GM12878 (cell line): ENCODE data around the gene USP28. TPM values are rescaled to one million over a fixed set of nuclear protein-coding genes. Genes with fewer than 3 reads are reported as not detected.

Source experiments
- ATAC-seq: fragments of 200-7000 bp; cut with Tn5 transposase; 3 replicates; pipeline ENCODE4 v1.9.1; 2020; ENCODE audit warnings: mild to moderate bottlenecking, moderate library complexity
- Bru-seq: library from RNA; stranded (reverse); fragments of 400-500 nt; gene quantifications from one replicate; lab custom pipeline; 2021; lab: Mats Ljungman, UMichigan
- BruChase-seq, 2 experiments: library from RNA; stranded (reverse); fragments of 400-500 nt; gene quantifications; one replicate each; lab custom pipeline; 2021; lab: Mats Ljungman, UMichigan
- BruUV-seq: library from RNA; stranded (reverse); fragments of 400-500 nt; replicated peaks from 2 replicates; lab custom pipeline; 2021; lab: Mats Ljungman, UMichigan
- CTCF ChIA-PET: fragments of 300-600 bp; sonication (Branson Sonifier 250); formaldehyde crosslinking; extraction: SDS; loops from one replicate; lab custom pipeline; 2021; ENCODE audit warnings: inconsistent platforms; lab: Yijun Ruan, JAX
- POLR2A ChIA-PET: fragments of 350-600 bp; formaldehyde crosslinking; extraction: SDS; loops from one replicate; lab custom pipeline; 2021; ENCODE audit warnings: inconsistent platforms; lab: Charles Lee
- RAD21 ChIA-PET: fragments of 300-600 bp; sonication (Branson Sonifier 250); formaldehyde crosslinking; loops from one replicate; lab custom pipeline; 2023; ENCODE audit warnings: antibody characterized with exemption; ENCODE audit not compliant: unreplicated experiment; lab: Charles Lee
- SMC1A ChIA-PET: fragments of 300-600 bp; sonication (Branson Sonifier 250); formaldehyde crosslinking; loops from one replicate; lab custom pipeline; 2023; ENCODE audit not compliant: unreplicated experiment, uncharacterized antibody; lab: Charles Lee
- DNase-seq: peaks from one replicate; pipeline ENCODE4 v3.0.0-alpha.2; 2011; ENCODE audit warnings: low read depth, low spot score
- FAIRE-seq: peaks from 3 replicates; lab custom pipeline; 2011; peaks lifted over from hg19 to GRCh38; lab: Jason Lieb, UNC
- H2AFZ ChIP-seq: 2 replicates; pipeline ENCODE4 v1.6.0; 2011; ENCODE audit warnings: low read depth, low read length, control low read depth; ENCODE audit not compliant: control insufficient read depth
- H3K27ac ChIP-seq: 2 replicates; pipeline ENCODE4 v1.5.1; 2011; ENCODE audit warnings: control low read depth; ENCODE audit not compliant: control insufficient read depth, insufficient read depth
- H3K27me3 ChIP-seq, 2 experiments: replicated peaks in 1 of 2; 2 replicates each; pipeline versions ENCODE4 v1.6.0 to v1.6.1; 2011; ENCODE audit warnings: low read length in 1 of 2; ENCODE audit not compliant: control insufficient read depth in 2 of 2, insufficient read depth in 2 of 2
- H3K36me3 ChIP-seq, 2 experiments: 2 replicates each; pipeline ENCODE4 v1.5.1; 2011; ENCODE audit warnings: low read length in 1 of 2; ENCODE audit not compliant: control insufficient read depth in 2 of 2, insufficient read depth in 2 of 2
- H3K4me1 ChIP-seq: 2 replicates; pipeline ENCODE4 v1.6.1; 2011; ENCODE audit warnings: mild to moderate bottlenecking, low read length, moderate library complexity, mixed read lengths; ENCODE audit not compliant: control insufficient read depth, insufficient read depth
- H3K4me2 ChIP-seq: 2 replicates; pipeline ENCODE4 v1.6.0; 2011; ENCODE audit warnings: control low read depth; ENCODE audit not compliant: control insufficient read depth, insufficient read depth
- H3K4me3 ChIP-seq: fragments of 200-600 bp; sonication (generic); 2 replicates; pipeline ENCODE4 v1.5.1; 2016
- H3K79me2 ChIP-seq: 2 replicates; pipeline ENCODE4 v1.6.0; 2011; ENCODE audit warnings: low read length; ENCODE audit not compliant: control insufficient read depth, insufficient read depth
- H3K9ac ChIP-seq: 2 replicates; pipeline ENCODE4 v1.8.0; 2011; ENCODE audit warnings: low read length, control low read depth, mixed read lengths; ENCODE audit not compliant: control insufficient read depth, insufficient read depth
- H3K9me3 ChIP-seq: replicated peaks from 3 replicates; pipeline ENCODE4 v1.5.1; 2011; ENCODE audit warnings: mild to moderate bottlenecking, low read length; ENCODE audit not compliant: control insufficient read depth, insufficient read depth
- H4K20me1 ChIP-seq: 2 replicates; pipeline ENCODE4 v1.6.0; 2011; ENCODE audit not compliant: control insufficient read depth, insufficient read depth
- BACH1 ChIP-seq: fragments of 450-650 bp; IDR thresholded peaks from 2 replicates; pipeline ENCODE4 v1.6.1; 2017; ENCODE audit warnings: mild to moderate bottlenecking, borderline replicate concordance
- BCL11A ChIP-seq: IDR thresholded peaks from 2 replicates; pipeline ENCODE4 v1.6.1; 2011; ENCODE audit warnings: low read depth, low read length
- BRCA1 ChIP-seq: IDR thresholded peaks from 2 replicates; pipeline ENCODE4 v1.6.1; 2011; ENCODE audit warnings: low read depth, low read length, improper control_type of control experiment
- GATAD2B ChIP-seq: fragments of 450-650 bp; conservative IDR thresholded peaks from 2 replicates; pipeline ENCODE4 v1.6.1; 2017; ENCODE audit warnings: low read depth, mild to moderate bottlenecking, moderate library complexity
- HCFC1 ChIP-seq: fragments of 150-350 bp; IDR thresholded peaks from 2 replicates; pipeline ENCODE4 v1.6.1; 2014; ENCODE audit warnings: low read length
- HDGF ChIP-seq: fragments of 450-650 bp; IDR thresholded peaks from 2 replicates; pipeline ENCODE4 v1.6.1; 2016; ENCODE audit warnings: antibody characterized with exemption
- MTA2 ChIP-seq: fragments of 450-650 bp; IDR thresholded peaks from 2 replicates; pipeline ENCODE4 v1.6.1; 2016; ENCODE audit warnings: low read depth, mild to moderate bottlenecking, moderate library complexity
- NFYA ChIP-seq: IDR thresholded peaks from 2 replicates; pipeline ENCODE4 v1.6.1; 2011; ENCODE audit warnings: low read depth, mild to moderate bottlenecking, low read length, improper control_type of control experiment, borderline replicate concordance
- NKRF ChIP-seq: fragments of 450-650 bp; conservative IDR thresholded peaks from 2 replicates; pipeline ENCODE4 v1.6.1; 2017; ENCODE audit warnings: mild to moderate bottlenecking, moderate library complexity
- PAX8 ChIP-seq: fragments of 450-650 bp; IDR thresholded peaks from 2 replicates; pipeline ENCODE4 v1.6.1; 2017; ENCODE audit warnings: mild to moderate bottlenecking, moderate library complexity
- PBX3 ChIP-seq: IDR thresholded peaks from 2 replicates; pipeline ENCODE4 v1.6.1; 2011; ENCODE audit warnings: mild to moderate bottlenecking, low read depth, low read length, moderate library complexity; ENCODE audit not compliant: insufficient replicate concordance
- RFX5 ChIP-seq: IDR thresholded peaks from 2 replicates; pipeline ENCODE4 v1.6.1; 2011; ENCODE audit warnings: low read depth, low read length, improper control_type of control experiment
- SIN3A ChIP-seq: IDR thresholded peaks from 2 replicates; pipeline ENCODE4 v1.6.1; 2012; ENCODE audit warnings: low read depth, low read length, improper control_type of control experiment
- SMAD5 ChIP-seq: IDR thresholded peaks from 2 replicates; pipeline ENCODE4 v1.6.1; 2016; ENCODE audit warnings: antibody characterized with exemption, low read depth
- SMC3 ChIP-seq: IDR thresholded peaks from 2 replicates; pipeline ENCODE4 v1.6.1; 2011; ENCODE audit warnings: low read length, improper control_type of control experiment, borderline replicate concordance
- SRF ChIP-seq, 2 experiments: IDR thresholded peaks; 2 replicates each; pipeline ENCODE4 v1.6.1; 2011; ENCODE audit warnings: low read depth in 2 of 2, low read length in 2 of 2, mild to moderate bottlenecking in 1 of 2, moderate library complexity in 1 of 2
- WGBS: methylation state at CpG from one replicate; pipeline ENCODE4 v1.1.6; 2016; ENCODE audit warnings: low lambda C conversion rate; ENCODE audit not compliant: insufficient replicate concordance, insufficient coverage; ENCODE audit errors: missing lambda C conversion rate; 5-methylcytosine and 5-hydroxymethylcytosine counted together
- in situ Hi-C: fragments of 300-500 bp; cut with MboI; formaldehyde crosslinking; loops from 9 replicates; pipeline ENCODE4 v1.14.3; 2018; ENCODE audit warnings: mixed read lengths
- intact Hi-C: fragments of 100-400 bp; cut with micrococcal nuclease; formaldehyde crosslinking; loops from one replicate; pipeline ENCODE4 v1.14.2; 2022; ENCODE audit not compliant: unreplicated experiment
- long read RNA-seq, 2 experiments: library from polyadenylated mRNA; unstranded; transcript quantifications; one replicate each; pipeline ENCODE4 v2.0.0, GENCODE V29; 2019 to 2020
- polyA minus RNA-seq, 3 experiments: library from RNA; depleted of rRNA, polyadenylated mRNA; stranded (reverse); fragments of >200 nt; gene quantifications; 2 replicates each; pipeline ENCODE4 v1.2.3, GENCODE V29; 2011
- polyA plus RNA-seq, 11 experiments: library from polyadenylated mRNA; depleted of rRNA in 4 of 11; unstranded in 6 of 11; stranded (reverse) in 5 of 11; fragments of >200 nt; fragmentation: Nextera tagmentation in 4 of 11; fragmentation: Illumina TruSeq in 1 of 11; extraction: Ambion mirVana in 4 of 11; extraction: Trizol in 1 of 11; gene quantifications; 1 replicate in 1 of 11; 2 replicates in 10 of 11; pipeline versions ENCODE4 v1.2.1 to v1.2.3, GENCODE V29; 2011 to 2016; ENCODE audit warnings: inconsistent platforms in 2 of 11, missing spikeins in 2 of 11, low read depth in 1 of 11
- total RNA-seq, 4 experiments: library from RNA; depleted of rRNA in 3 of 4; stranded (reverse); fragments of >200 nt in 3 of 4; fragmentation: Illumina TruSeq in 1 of 4; extraction: Trizol in 1 of 4; gene quantifications; 2 replicates each; pipeline versions ENCODE4 v1.2.1 to v1.2.3, GENCODE V29; 2013 to 2021

The USP28 gene
- 84.4 and 98.0 TPM in 2 replicates for total RNA-seq (2013; cell fraction: nucleolus; rRNA removed)
- total RNA-seq (2014; rRNA removed) (18.5 and 27.3 TPM in 2 replicates), total RNA-seq (2014; rRNA removed; fragmentation: Illumina TruSeq; extraction: Trizol) (24.9 and 27.0 TPM in 2 replicates), total RNA-seq (2021) (20.5 and 20.9 TPM in 2 replicates), polyA plus RNA-seq (2011; rRNA removed) (57.2 and 60.4 TPM in 2 replicates), polyA plus RNA-seq (2014; fragmentation: Illumina TruSeq; extraction: Trizol) (36.3 and 40.7 TPM in 2 replicates), polyA plus RNA-seq (2014; fragmentation: Nextera tagmentation; extraction: Ambion mirVana) (1 to 10 TPM; 2.8 to 4.0 TPM), polyA plus RNA-seq (2014; rRNA removed) (22.5 and 22.6 TPM in 2 replicates), polyA plus RNA-seq (2016; fragmentation: Nextera tagmentation; extraction: Ambion mirVana) (10 to 100 TPM; 25.5 to 26.7 TPM), polyA minus RNA-seq (2011; rRNA and poly(A)+ RNA removed) (51.4 and 65.1 TPM in 2 replicates), Bru-seq, nascent RNA (percentile 78 among the genes with signal in this experiment), BruChase-seq, experiment 1, labeled RNA remaining after a 6-hour chase (percentile 73 among the genes with signal in this experiment), BruChase-seq, experiment 2, labeled RNA remaining after a 2-hour chase (percentile 74 among the genes with signal in this experiment)
- polyA plus RNA-seq (2011; ENCODE audit: low read depth): 18.7 TPM
- polyA plus RNA-seq (2011; cell fraction: cytosol; rRNA removed): 32.9 and 39.9 TPM in 2 replicates
- 64.3 and 64.7 TPM in 2 replicates for polyA plus RNA-seq (2011; cell fraction: nucleus; rRNA removed)
- 17.7 and 24.8 TPM in 2 replicates for polyA plus RNA-seq (2012)
- polyA minus RNA-seq (2011; cell fraction: cytosol; rRNA and poly(A)+ RNA removed): 18.3 and 23.8 TPM in 2 replicates
- polyA minus RNA-seq (2011; cell fraction: nucleus; rRNA and poly(A)+ RNA removed): 19.7 and 26.1 TPM in 2 replicates
- long read RNA-seq, experiment 1, partial matches to known transcripts: 2 of 3 reads
- long read RNA-seq, experiment 1, other reads (novel, unspliced or antisense): 1 of 3 reads
- long read RNA-seq, experiment 2, partial matches to known transcripts: 20 of 34 reads
- long read RNA-seq, experiment 2, other reads (novel, unspliced or antisense): 10 of 34 reads

GRCh38 chr11:113875234-113876073, at the start of gene USP28:
Gene USP28, minus strand, starts transcription at chr11:113875572. Its CDS starts 71 bp downstream, at chr11:113875501.
- BruUV-seq: no TSS peak
- Histone ChIP-seq H3K27ac (peak within 1 kb of the TSS; percentile 84), H3K9me3 (no peaks in the 10 kb centered on the region; the same call in 1 of the 3 replicates), H3K4me2 (peak within 1 kb of the TSS; percentile 83), H4K20me1 (no peaks in the 10 kb centered on the region), H3K4me1 (peaks cover 20% of the 10 kb centered on the region), H3K27me3 (no peaks in the 10 kb centered on the region), H3K4me3 (peak within 1 kb of the TSS; percentile 86), H2AFZ (peak within 1 kb of the TSS; percentile 90), H3K79me2 (peaks cover 19% of the 10 kb centered on the region), H3K9ac (peak within 1 kb of the TSS; percentile 87), H3K36me3 (0 out of 4 replicates have a peak, but pooled peaks cover 0 to 3% of the 10 kb centered on the region in 2 experiments)
- ChIA-PET CTCF (interaction anchor here (1.3 kb wide), 1 partner anchor 21 kb away, joined by 3 read pairs; no protein-coding TSS in a partner anchor), RAD21 (interaction anchor here (0.8 kb wide), 1 partner anchor 44 kb away, joined by 3 read pairs; no protein-coding TSS in a partner anchor), SMC1A (interaction anchor here (1.1 to 1.9 kb wide), 4 partner anchors 11 to 35 kb away, joined by 3 to 6 read pairs (median 4); no protein-coding TSS in a partner anchor), POLR2A (interaction anchor here (1.2 to 1.7 kb wide), 3 partner anchors 10 to 27 kb away, joined by 3 to 5 read pairs (median 4); no protein-coding TSS in a partner anchor)
- peak; percentile 68 for DNase-seq
- in situ Hi-C loops: no loop called here
- FAIRE-seq: peak; percentile 23
- 2% methylated on average over 53 of the region's 95 CpGs for WGBS
- peak; percentile 89 for ATAC-seq
- intact Hi-C loops: loop anchor here (2.0 kb wide), 1 partner anchor 103 kb away; the partner anchor contains the start of gene ZW10
- TF ChIP-seq GATAD2B (peak; percentile 83), SMC3 (no peak), BCL11A (no peak), SRF (IDR thresholded peaks at IDR 0.05; ENCODE audit: low read depth in 2 of 2, low read length in 2 of 2) (no peak), PBX3 (no peak), RFX5 (no peak), SMAD5 (peak; percentile 78; the same call in 1 of the 2 replicates), MTA2 (no peak), HDGF (no peak), BRCA1 (no peak), NKRF (no peak; the same call in 1 of the 2 replicates), BACH1 (peak; percentile 17; the same call in 1 of the 2 replicates), PAX8 (peak; percentile 60; the same call in 1 of the 2 replicates), HCFC1 (0 out of 2 replicates have a peak, but pooled peaks have one; percentile 16), NFYA (no peak), SIN3A (0 out of 2 replicates have a peak, but pooled peaks have one; percentile 41)
